HG03103 (cell line): ENCODE results near the gene SEC24A.
"Not testable (repeated sequence)": the region's sequence is repeated elsewhere in the genome, so short reads cannot be mapped to it uniquely, and the experiment has no call there.

Experiments
- ATAC-seq: cut with Tn5 transposase; IDR thresholded peaks from one replicate; pipeline ENCODE4 v1.9.1; 2021; ENCODE audit warnings: low read depth; ENCODE audit not compliant: unreplicated experiment

The SEC24A gene

DNA sequence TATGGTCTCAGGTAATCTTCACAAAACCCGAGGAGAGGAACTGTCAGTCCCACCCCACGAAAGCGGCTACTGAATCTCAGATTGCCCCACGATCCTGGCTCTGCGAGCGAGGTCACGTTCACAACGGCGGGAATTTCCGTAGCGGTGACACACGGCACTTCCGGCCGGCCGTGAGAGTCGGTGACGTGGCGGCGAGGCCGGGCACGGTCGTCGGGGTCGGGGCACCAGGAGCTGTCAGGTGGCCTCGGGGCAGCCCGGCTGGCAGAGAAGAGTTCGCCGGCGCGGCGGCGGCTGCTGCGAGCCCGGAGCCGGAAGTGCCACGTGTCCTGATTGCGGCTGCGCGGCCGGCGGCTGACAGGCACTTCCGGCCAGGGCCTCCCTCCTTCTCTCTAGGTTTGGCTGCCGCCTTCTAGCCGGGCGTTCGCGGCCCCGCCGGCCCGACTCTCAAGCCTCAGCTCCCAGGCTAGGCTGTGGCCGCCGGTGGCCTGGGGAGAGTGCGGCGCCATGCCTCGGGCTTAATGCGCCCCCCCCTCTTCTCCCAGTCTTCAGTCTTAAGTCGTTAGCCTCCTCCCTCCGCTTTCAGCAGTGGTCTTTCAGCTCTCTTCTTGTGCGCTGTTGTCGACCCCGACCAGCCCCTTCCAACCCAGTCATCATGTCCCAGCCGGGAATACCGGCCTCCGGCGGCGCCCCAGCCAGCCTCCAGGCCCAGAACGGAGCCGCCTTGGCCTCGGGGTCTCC is at the start of gene SEC24A:
TSS of gene SEC24A (plus strand) at position 361 of the 738 bp plus-strand sequence. CDS start at position 653, 292 bp downstream.
- peak; percentile 78 for ATAC-seq

DNA sequence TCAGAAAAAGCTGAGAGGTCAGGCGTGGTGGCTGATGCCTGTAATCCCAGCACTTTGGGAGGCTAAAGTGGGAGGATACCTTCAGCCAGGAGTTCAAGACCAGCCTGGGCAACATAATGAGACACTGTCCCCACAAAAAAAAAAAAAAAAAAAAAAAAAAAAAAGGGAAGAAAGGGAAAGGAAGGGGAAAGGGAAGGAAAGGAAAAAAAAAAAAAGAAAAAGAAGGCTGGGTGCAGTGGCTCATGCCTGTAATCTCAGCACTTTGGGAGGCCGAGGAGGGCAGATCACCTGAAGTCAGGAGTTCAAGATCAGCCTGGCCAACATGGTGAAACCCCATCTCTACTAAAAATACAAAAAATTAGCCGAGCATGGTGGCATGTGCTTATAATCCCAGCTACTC is 48.8 kb upstream of the SEC24A start:
- not testable (repeated sequence) for ATAC-seq

DNA sequence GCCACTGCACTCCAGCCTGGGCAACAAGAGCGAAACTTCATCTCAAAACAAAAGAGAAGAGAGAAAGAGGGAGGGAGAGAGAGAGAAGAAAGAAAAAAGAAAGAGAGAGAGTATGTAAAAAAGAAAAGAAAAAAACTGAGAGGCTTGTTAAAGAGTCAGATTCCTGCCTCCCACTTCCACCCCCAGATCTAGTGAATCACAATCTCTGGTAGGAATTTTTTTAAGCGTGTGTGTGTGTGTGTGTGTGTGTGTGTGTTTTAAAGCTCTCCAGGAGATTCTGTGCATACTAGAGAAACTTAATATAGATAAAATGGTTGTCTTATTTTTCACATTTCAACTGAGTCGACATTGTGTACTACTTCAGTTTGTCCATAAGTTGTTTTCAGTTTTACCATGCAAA is 48.0 kb upstream of the SEC24A start:
- ATAC-seq: no peak

DNA sequence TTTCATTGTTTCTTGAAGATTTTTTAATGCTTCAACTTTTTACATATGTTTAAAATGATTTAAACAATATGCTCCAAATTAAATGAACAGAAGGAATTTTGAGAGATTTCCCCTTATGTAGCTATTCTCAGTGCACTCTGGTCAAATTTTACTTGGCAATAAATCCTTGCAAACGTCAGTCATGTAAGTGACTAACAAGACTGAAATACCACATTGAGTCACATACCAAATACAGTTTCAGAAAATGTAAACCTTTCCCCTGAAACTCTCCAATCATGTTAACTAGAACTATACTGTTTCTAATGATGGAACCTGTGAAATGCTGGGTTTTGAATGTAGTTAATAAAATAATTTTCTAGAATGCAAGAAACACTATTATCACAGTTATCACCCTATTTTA is 45.5 kb upstream of the SEC24A start:
- ATAC-seq: no peak

DNA sequence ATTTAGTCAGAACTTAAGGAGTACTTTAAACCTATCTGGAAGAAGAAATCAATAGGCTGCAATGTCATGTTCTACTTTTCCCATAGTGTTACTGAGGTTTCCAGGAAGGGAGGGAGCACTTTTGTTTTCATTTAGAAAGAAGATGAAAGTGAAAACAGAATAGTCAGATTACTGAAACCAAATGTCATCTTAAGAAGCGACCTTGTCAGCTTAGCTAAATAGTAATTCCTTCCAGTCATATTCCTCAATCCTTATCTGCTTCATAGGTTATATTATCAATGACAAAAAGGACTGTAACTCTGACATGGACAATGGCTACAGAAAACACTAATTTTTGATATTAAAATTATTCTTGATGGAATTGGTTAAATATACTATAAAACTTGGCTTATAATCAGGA is 43.7 kb upstream of the SEC24A start:
- ATAC-seq: no peak

DNA sequence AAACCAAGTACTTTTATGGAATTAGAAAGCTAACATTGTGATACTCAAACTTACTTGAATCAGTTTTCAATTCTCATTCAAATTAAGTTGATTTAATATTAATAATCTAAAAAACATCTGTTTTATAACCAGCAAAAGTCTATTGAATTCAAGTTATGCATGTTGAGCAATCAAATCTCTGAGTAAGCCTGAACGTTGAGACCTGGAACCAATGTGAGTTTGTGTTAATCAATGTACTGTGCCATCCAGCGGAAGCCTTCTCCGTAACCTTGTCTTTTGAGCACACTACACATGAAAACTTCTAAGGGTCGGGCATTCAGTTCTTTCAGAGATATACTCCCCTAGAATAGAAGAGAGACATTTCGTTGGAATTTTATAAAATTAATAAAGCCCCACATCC is 41.9 kb upstream of the SEC24A start:
- ATAC-seq: no peak

DNA sequence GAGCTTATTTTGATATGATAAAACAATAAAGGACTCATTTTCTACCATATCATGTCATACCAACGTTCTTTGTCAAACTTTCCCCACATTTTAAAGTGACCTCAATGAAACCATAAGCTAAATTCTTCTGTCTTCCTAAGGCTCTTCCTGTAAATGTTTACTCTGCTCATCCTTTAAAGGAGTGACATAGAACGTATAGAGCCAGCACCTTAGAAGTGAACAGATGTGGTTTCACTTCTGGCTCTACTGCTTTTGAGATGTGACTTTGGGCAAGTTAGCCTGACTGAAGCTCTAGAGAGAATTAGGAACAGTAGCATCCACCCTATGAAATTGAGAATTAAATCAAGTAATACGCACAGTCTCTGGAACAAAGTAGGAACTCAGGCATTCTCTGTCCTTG is 40.0 kb upstream of the SEC24A start:
- no peak for ATAC-seq

DNA sequence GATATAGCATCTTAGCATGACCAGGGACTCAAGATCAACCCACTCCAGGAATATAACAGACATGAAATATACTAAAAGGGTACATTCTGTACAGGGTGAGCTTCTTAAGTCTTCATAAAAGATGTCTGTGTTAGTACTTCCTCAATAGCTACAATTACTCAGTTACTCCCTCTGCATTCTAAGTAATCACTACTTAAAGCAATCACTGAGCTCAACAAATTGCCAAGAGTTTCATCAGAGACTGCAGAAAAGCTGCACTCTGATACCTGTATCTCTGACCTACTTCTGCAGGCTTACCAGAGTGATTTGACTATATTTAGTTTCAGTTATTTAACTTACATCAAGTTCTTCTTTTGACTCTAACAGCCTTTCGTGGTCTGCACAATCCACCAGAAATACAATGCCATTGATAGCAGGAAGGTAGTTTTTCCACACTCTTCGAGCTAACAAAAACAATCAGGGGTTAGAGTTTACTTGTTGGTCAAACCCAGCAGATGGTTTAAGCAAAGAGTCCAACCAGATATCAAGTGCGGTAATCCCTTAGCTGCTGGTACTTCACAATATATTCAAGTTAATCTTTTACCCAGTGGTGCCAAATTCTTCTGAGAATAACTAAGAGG is 39.2 kb upstream of the SEC24A start:
- ATAC-seq: no peak

DNA sequence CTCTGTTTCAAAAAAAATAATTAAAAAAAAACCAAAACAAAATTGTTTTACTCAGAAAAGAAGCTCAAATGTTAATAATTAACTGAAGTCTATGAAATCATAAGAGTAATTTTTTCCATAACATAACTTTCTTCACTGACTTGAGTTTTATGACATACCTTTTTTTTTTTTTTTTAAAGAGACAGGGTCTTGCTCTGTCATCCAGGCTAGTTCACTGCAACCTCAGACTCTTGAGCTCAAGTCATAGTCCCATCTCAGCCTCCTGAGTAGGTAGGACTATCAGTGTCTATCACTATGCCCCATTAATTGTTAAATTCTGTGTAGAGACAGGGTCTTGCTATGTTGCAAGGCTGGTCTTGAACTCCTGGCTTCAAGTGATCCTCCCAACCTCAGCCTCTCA is 37.9 kb upstream of the SEC24A start:
- no peak for ATAC-seq

DNA sequence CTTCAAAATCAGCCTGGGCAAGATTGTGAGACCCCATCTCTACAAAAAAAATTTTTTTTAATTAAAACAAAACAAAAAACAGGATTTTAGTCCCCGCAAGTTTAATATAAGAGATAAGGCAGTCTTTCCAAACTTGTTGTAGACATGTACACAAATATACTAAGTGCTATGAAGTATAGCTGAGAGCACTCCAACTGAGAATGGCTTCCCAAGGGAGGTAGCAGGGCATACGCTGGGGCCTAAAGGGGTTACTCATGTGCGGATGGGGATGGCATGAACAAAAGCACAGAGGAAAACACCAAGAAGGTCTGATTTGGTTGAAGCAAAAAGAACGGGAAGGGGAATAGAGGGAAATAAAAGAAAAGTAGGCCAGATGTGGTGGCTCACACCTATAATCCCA is 37.1 kb upstream of the SEC24A start:
- no peak for ATAC-seq

DNA sequence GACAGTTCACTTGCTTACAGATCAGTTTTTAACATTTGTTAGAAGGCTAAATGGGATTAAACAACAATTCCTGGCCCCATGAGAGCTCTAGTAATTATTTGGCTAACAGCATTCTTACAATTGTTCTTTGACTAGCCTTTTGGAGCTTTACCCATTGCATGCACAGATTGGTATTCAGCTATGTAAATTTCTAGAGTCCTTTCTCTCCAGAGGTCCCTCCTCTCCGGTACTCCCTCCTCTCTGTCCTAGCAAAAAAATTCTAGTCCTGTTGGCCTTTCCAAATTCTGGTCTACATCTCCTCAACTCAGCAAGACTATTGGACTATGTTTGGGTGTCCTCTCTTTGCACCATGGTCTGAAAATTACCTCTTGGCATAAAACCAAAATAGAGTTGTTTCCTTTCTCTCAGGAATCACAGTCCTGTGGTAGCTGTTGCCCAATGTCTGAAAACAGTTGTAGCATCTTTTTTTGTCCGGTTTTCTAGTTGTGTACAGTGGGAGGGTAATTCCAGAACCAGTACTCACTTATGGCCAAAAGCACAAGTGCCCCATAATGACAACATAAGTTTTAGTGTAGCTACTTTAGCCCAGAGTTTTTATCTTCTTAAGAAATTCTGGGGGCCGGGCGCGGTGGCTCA is 34.0 kb upstream of the SEC24A start:
- no peak for ATAC-seq

DNA sequence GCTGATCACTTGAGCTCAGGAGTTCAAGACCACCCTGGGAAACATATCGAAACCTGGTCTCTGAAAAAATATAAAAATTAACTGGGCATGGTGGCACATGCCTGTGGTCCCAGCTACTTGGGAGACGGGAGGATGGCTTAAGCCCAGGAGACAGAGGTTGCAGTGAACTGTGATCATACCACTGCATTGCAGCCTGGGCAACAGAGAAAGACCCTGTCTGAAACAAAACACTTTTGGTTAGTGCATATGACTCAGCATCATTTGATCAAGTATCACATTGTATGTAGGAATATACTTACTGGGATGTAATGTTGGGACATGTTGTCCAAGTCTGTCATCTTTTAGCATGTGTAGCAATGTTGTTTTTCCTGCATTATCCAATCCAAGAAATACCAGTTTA is 28.0 kb upstream of the SEC24A start:
- ATAC-seq: no peak

DNA sequence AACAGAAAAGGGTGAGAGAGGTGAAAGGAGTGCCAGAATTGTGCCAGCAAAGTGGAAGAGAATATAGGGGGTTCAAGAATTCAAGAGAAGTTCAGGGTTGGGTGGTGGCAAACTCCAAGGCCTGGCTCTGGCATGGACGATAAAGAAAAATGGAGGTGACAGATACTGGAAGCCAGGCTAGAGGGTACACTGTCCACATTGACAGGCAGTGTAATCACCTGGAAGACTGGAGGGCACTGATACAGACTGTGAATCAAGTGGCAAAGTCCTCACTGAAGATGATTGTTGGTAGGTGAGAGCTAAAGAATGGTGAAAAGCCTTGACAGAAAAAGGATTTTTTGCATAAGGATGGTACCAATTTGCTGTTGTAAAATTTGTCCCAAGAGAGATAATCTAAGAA is 23.0 kb upstream of the SEC24A start:
- no peak for ATAC-seq

DNA sequence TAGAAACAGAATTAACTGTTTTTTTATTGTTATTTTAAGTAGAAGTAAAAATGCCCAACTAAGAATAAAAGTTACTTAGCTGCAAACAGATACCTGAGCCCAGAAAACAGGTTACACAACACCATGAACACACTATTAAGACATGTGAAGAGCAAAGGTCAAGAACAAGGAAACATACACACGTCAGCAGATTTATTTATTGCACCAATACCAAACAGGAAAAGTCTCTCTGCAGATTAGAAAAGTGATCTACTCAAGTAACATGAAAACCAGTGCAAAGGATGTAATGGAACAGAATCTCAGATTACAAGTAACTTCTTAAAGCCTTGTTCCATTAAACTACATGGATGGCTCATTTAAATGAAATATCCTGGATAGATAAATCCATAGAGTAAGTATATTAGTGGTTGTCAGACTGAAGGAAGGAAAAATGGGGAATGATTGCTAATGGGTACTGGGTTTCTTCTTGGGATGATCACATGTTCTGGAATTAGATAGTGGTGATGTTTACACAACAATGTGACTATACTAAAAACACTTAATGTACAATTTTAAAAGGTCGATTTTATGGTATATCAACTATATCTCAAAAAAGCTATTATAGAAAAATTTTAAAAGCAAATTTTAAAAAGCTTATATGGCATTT is 22.1 kb upstream of the SEC24A start:
- ATAC-seq: no peak

DNA sequence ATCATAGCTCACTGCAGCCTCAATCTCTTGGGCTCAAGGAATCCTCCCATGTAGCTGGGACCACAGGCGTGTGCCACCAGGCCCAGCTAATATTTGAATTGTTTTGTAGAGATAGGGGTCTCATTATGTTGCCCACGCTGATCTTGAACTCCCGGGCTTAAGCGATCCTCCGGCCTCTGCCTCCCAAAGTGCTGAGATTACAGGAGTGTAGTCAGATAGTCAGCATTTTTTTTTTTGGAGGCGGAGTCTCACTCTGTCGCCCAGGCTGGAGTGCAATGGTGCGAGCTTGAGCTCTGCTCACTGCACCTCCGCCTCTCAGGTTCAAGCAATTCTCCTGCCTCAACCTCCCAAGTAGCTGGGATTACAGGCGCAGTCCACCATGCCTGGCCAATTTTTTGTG is 14.4 kb upstream of the SEC24A start:
- ATAC-seq: no peak

DNA sequence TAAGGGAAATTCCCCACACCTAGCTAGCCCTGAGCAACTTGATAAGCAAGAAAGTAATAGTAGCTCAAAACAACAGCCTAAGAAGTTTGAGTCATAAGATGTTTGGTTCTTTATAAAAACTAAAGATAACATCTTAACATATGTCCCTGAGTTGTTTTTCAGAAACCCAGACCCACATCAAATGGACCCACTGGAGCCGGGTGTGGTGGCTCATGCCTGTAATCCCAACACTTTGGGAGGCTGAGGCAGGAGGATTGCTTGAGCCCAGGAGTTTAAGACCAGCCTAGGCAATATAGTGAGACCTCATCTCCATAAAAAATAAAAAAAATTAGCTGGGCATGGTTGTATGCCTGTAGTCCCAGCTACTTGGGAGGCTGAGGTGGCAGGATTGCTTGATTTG is 13.2 kb upstream of the SEC24A start:
- not testable (repeated sequence) for ATAC-seq

DNA sequence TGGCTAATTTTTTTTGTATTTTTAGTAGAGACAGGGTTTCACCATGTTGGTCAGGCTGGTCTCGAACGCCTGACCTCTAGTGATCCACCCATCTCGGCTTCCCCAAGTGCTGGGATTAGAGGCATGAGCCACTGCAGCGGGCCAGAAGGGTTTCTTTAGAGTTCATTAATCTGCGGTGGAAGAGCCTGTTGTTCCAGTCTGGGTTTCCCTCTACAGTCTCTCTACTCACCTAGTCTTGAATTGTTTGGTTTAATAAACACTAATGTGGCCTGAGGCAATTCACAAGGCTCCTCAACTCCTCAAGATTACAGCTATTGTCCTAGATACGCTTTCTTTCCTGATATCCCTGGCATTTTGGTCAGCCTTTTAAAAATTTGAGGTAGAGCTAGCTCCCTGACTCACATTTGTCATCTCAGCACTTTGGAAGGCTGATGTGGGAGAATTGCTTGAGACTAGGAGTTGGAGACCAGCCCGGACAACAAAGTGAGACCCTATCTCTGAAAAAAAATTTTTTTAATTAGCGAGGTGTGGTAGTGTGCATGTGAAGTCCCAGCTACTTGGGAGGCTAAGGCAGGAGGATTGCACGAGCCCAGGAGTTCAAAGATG is 11.4 kb upstream of the SEC24A start:
- ATAC-seq: no peak

DNA sequence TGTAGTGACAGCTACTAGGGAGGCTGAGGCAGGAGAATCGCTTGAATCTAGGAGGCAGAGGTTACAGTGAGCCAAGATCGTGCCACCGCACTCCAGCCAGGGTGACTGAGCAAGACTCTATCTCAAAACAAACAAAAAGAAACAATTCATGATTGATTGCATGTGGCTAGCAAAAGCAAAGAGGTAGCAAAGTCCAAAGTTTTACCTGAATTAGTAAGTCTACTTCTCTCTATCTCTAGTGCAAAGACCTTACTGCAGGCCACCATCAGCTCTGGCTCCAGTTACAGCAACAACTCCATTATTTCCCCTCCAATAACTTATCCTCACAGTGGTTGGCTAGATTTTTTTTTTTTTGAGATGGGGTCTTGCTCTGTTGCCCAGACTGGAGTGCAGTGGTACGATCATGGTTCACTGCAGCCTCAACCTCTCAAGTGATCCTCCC is 9.8 kb upstream of the SEC24A start:
- no peak for ATAC-seq

DNA sequence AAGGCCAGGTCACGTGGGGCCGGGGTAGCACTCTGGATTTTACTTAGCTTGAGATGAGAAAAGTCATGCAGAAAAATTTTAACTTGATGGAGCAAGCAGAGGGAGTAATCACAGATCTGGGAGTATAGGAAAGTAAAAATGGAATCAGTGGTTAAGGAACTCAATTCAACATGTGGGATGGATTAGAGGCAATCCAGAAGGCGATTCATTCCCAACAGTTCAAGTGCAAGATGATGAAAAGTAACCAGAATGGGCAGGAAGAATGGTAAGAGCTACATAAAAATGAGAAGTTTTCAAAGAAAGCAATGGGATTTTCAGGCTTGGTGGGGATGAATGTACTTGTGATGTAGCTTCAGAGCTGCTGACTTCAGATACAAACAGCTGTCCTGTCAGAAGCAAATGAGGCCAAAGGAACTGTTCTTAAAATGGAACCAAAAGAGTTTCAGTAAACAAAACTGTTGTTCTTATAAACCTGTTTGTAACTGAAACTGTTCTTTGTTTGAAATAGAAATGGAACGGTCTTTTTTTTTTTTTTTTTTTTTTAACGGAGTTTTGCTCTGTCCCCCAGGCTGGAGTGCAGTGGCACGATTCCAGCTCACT is 5.6 kb upstream of the SEC24A start:
- peak; percentile 60 for ATAC-seq

DNA sequence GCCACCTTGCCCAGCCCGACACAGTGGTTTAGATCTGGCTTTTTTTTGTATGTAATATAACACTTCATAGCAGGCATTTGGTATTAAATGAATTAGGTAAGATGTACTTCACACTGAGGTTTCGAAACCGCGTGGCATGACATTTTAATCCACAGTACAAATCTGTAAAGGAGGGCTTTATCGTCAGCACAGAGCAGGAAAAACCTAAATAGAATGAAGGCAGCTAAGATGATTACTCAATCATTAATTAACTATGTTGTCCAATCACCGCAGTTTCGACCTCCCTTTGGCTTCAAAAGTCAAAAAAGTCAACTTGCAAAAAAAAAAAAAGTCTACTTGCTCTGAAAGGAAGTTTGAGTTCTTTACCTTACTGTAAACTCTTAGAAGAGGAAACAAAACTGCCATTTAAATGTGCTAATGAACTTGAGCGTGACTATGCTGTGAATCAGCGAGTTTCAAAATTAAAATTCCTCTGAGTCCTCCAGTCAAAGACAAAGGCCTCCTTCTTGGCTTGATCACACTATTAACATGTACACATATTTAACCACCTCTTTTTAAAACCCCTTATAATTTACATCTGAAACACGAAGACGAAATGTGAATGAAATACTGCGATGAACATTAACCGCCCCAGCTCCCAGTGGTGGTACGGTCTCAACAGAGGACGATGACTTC is 698 bp upstream of the SEC24A start:
- ATAC-seq: peak; percentile 12
